Panc1 (cell line): ENCODE measurements around the gene KIAA0232.

Source experiments
- CTCF ChIP-seq: fragments of 450-650 bp; IDR thresholded peaks from 2 replicates; pipeline ENCODE4 v1.5.1; 2017; ENCODE audit warnings: mild to moderate bottlenecking
- POLR2AphosphoS5 ChIP-seq: IDR thresholded peaks from 2 replicates; pipeline ENCODE4 v1.6.1; 2012; ENCODE audit warnings: mild to moderate bottlenecking, low read depth, low read length, moderate library complexity
- REST ChIP-seq, 2 experiments: IDR thresholded peaks; 2 replicates each; pipeline ENCODE4 v1.6.1; 2011 to 2012; ENCODE audit warnings: low read depth in 2 of 2, control low read depth in 1 of 2, low read length in 1 of 2, mild to moderate bottlenecking in 1 of 2, moderate library complexity in 1 of 2; ENCODE audit not compliant: insufficient read depth in 1 of 2
- SIN3A ChIP-seq: IDR thresholded peaks from 2 replicates; pipeline ENCODE4 v1.6.1; 2012; ENCODE audit warnings: low read depth, mild to moderate bottlenecking, low read length, moderate library complexity, borderline replicate concordance; ENCODE audit not compliant: insufficient read depth

GRCh38 chr4:6893449-6894085, 111.0 kb downstream of the KIAA0232 start:
- TF ChIP-seq CTCF (no peak), POLR2AphosphoS5 (no peak), REST (IDR thresholded peaks at IDR 0.05; ENCODE audit: insufficient read depth in 1 of 2, low read depth in 2 of 2, low read length in 1 of 2) (no peak), SIN3A (no peak)
